ENCODE results near the gene TRAPPC1. TPM values are rescaled to one million over a fixed set of nuclear protein-coding genes. Genes with fewer than 3 reads are reported as not detected.

The TRAPPC1 gene
- total and polyA plus RNA-seq, 2 of the 8 experiments (the other 6 are each of a cell fraction or from before 2014, with no cell fraction given), result 114 to 170 TPM

GRCh38 chr17:7947651-7948050 lies 15.9 kb upstream of the TRAPPC1 start:
- ChIA-PET POLR2A (ENCODE audit: partially characterized antibody) (interaction anchor here (1.4 kb wide), 1 partner anchor 18 kb away, joined by 3 read pairs; no protein-coding TSS in a partner anchor), CTCF (ENCODE audit: partially characterized antibody) (interaction anchor here (0.8 to 2.1 kb wide), 6 partner anchors 13 to 110 kb away, joined by 3 to 6 read pairs (median 3); no protein-coding TSS in a partner anchor)
- H3K4me1 ChIP-seq (replicated peaks in 1 of 4; ENCODE audit: control insufficient read depth in 3 of 4, insufficient read depth in 4 of 4, low read length in 3 of 4), result no peaks in the 10 kb centered on the region
- H3K14ac ChIP-seq (ENCODE audit: insufficient read length), result no peak overlapping the region
- no peak overlapping the region for H3K27ac ChIP-seq (ENCODE audit: low read depth, low read length)
- H3K4me2 ChIP-seq (ENCODE audit: insufficient read depth in 1 of 2, low read depth in 2 of 2, low read length in 2 of 2), result no peak overlapping the region
- H2BK15ac ChIP-seq (ENCODE audit: low read length), result no peak overlapping the region
- no peaks in the 10 kb centered on the region for H3K27me3 ChIP-seq (replicated peaks in 1 of 4; ENCODE audit: control insufficient read depth in 3 of 4, extremely low read depth in 1 of 4, insufficient read depth in 3 of 4, low read length in 3 of 4)
- H3K56ac ChIP-seq (replicated peaks; ENCODE audit: insufficient read length, low read depth, low read length), result no peak overlapping the region
- H3K79me2 ChIP-seq (ENCODE audit: control insufficient read depth in 1 of 2, insufficient read depth in 2 of 2, low read length in 2 of 2), result no peaks in the 10 kb centered on the region
- no peak overlapping the region for H3K4ac ChIP-seq (replicated peaks; ENCODE audit: insufficient read length, low read depth, low read length)
- no peak overlapping the region for H3K9ac ChIP-seq (replicated peaks in 1 of 4; ENCODE audit: extremely low read depth in 1 of 4, low read depth in 3 of 4, low read length in 3 of 4)
- H2BK120ac ChIP-seq (replicated peaks; ENCODE audit: low read depth, low read length), result no peak overlapping the region
- no peak overlapping the region for H2AFZ ChIP-seq (ENCODE audit: low read length)
- H4K20me1 ChIP-seq (replicated peaks in 1 of 2; ENCODE audit: control insufficient read depth in 1 of 2, insufficient read depth in 2 of 2, low read length in 2 of 2), result peaks cover 2 to 4% of the 10 kb centered on the region in 2 experiments
- no peak overlapping the region for H3K4me3 ChIP-seq (ENCODE audit: extremely low read depth in 1 of 4, insufficient read depth in 2 of 4, low read depth in 3 of 4, low read length in 4 of 4)
- no peak overlapping the region for H4K5ac ChIP-seq (ENCODE audit: insufficient read length, low read depth, low read length)
- H3K23ac ChIP-seq (ENCODE audit: insufficient read length), result no peak overlapping the region
- H3K23me2 ChIP-seq (ENCODE audit: low read depth, low read length), result no peaks in the 10 kb centered on the region
- H2BK12ac ChIP-seq (ENCODE audit: low read depth, low read length), result no peak overlapping the region
- peaks cover 8 to 40% (median 32%) of the 10 kb centered on the region in 4 experiments for H3K36me3 ChIP-seq (ENCODE audit: control insufficient read depth in 2 of 4, insufficient read depth in 4 of 4, low read length in 3 of 4)
- H2AK5ac ChIP-seq (ENCODE audit: low read depth, low read length), result no peak overlapping the region
- no peak overlapping the region for H4K8ac ChIP-seq (ENCODE audit: extremely low read depth, insufficient read depth, low read length)
- WGBS, 2 experiments (ENCODE audit: extremely low coverage in 1 of 2, insufficient coverage in 1 of 2, insufficient read length in 1 of 2, insufficient replicate concordance in 2 of 2, low coverage in 1 of 2, low lambda C conversion rate in 2 of 2, missing lambda C conversion rate in 1 of 2), result 88% methylated on average over 5 of the region's 5 CpGs; no CpG with 5 or more reads in 1 of the 2 experiments
- no peak overlapping the region for H4K91ac ChIP-seq (replicated peaks; ENCODE audit: insufficient read length, low read length)
- H3K18ac ChIP-seq (ENCODE audit: extremely low read depth, low read length), result no peak overlapping the region
- no peaks in the 10 kb centered on the region for H3K9me3 ChIP-seq (ENCODE audit: insufficient read depth in 2 of 2, low read depth in 1 of 2, low read length in 1 of 2)
- FAIRE-seq (no peak), DNase-seq (ENCODE audit: low read depth in 1 of 2, low spot score in 2 of 2) (no peak)
- no peaks in the 10 kb centered on the region for H3K79me1 ChIP-seq (ENCODE audit: low read depth, low read length)
- TF ChIP-seq SUZ12 (IDR thresholded peaks at IDR 0.05; ENCODE audit: low read length) (no peak), SAP30 (IDR thresholded peaks at IDR 0.05; ENCODE audit: insufficient read depth, insufficient replicate concordance, low read length) (no peak)
- no peak overlapping the region for H2BK5ac ChIP-seq (ENCODE audit: low read depth, low read length)
- no peak overlapping the region for H2BK20ac ChIP-seq (ENCODE audit: low read length)
